ENCODE measurements around the gene SCG3.

GRCh38 chr15:51634591-51635198 is 46.6 kb upstream of the SCG3 start:
- TF ChIP-seq CTCF (IDR thresholded peaks at IDR 0.05; ENCODE audit: insufficient read depth, low read length, poor library complexity, severe bottlenecking), result no peak
- TF ChIP-seq EZH2phosphoT487 (conservative IDR thresholded peaks at IDR 0.05; ENCODE audit: low read length), result no peak

Measured in SU-DHL-6 (cell line).